ENCODE data around the gene ADAMTS16.

ADAMTS16 gene

GRCh38 chr5:5145651-5146529 lies 5.8 kb downstream of the ADAMTS16 start:
- no peak for DNase-seq

- DNase-seq = no peak
Observed at GRCh38 chr5:5146530-5147160, 6.5 kb downstream of the ADAMTS16 start.

- no peak for DNase-seq
Observed at GRCh38 chr5:5149154-5149553, 9.0 kb downstream of the ADAMTS16 start.

GRCh38 chr5:5150667-5151066 lies 10.5 kb downstream of the ADAMTS16 start:
- no peak for DNase-seq

- DNase-seq = no peak
Observed at GRCh38 chr5:5154733-5155132, 14.6 kb downstream of the ADAMTS16 start.

GRCh38 chr5:5155617-5156016 lies 15.5 kb downstream of the ADAMTS16 start:
- DNase-seq = no peak

- DNase-seq = no peak
Observed at GRCh38 chr5:5156471-5157082, 16.4 kb downstream of the ADAMTS16 start.

GRCh38 chr5:5158472-5158895 lies 18.4 kb downstream of the ADAMTS16 start:
- no peak for DNase-seq

- no peak for DNase-seq
Observed at GRCh38 chr5:5159282-5160103, 19.4 kb downstream of the ADAMTS16 start.

GRCh38 chr5:5164163-5164562 lies 24.0 kb downstream of the ADAMTS16 start:
- DNase-seq = no peak

- no peak for DNase-seq
Observed at GRCh38 chr5:5165541-5166002, 25.4 kb downstream of the ADAMTS16 start.

GRCh38 chr5:5169466-5169865 lies 29.3 kb downstream of the ADAMTS16 start:
- DNase-seq = no peak

- no peak for DNase-seq
Observed at GRCh38 chr5:5178136-5178535, 38.0 kb downstream of the ADAMTS16 start.

GRCh38 chr5:5178580-5178979 lies 38.5 kb downstream of the ADAMTS16 start:
- no peak for DNase-seq

- no peak for DNase-seq
Observed at GRCh38 chr5:5179079-5179478, 38.9 kb downstream of the ADAMTS16 start.

- DNase-seq = no peak
Observed at GRCh38 chr5:5179597-5179996, 39.5 kb downstream of the ADAMTS16 start.

- DNase-seq = no peak
Observed at GRCh38 chr5:5181650-5182324, 41.7 kb downstream of the ADAMTS16 start.

- DNase-seq = no peak
Observed at GRCh38 chr5:5182508-5183188, 42.5 kb downstream of the ADAMTS16 start.

- DNase-seq = no peak
Observed at GRCh38 chr5:5183189-5183699, 43.1 kb downstream of the ADAMTS16 start.

- DNase-seq = no peak
Observed at GRCh38 chr5:5183933-5184332, 43.8 kb downstream of the ADAMTS16 start.

- DNase-seq = no peak
Observed at GRCh38 chr5:5188376-5189050, 48.4 kb downstream of the ADAMTS16 start.
